ENCODE measurements around the gene TFPI.
"Not testable (repeated sequence)": the region's sequence is repeated elsewhere in the genome, so short reads cannot be mapped to it uniquely, and the experiment has no call there.

The TFPI gene

GRCh38 chr2:187543488-187543887 is 10.7 kb downstream of the TFPI start:
- Histone ChIP-seq H3K4me3 (ENCODE audit: low read length) (peak overlapping the region; percentile 13), H3K9me3 (ENCODE audit: control insufficient read depth, low read length) (no peaks in the 10 kb centered on the region), H3K36me3 (ENCODE audit: control insufficient read depth, insufficient read depth, low read length, severe bottlenecking) (no peaks in the 10 kb centered on the region), H3K4me1 (ENCODE audit: control insufficient read depth, insufficient read depth, low read length) (peaks cover 79% of the 10 kb centered on the region), H3K9ac (ENCODE audit: low read length) (peak overlapping the region; percentile 2), H3K27me3 (replicated peaks; ENCODE audit: control insufficient read depth, insufficient read depth, low read length) (no peaks in the 10 kb centered on the region)
- no peak for DNase-seq (ENCODE audit: low read depth)

GRCh38 chr2:187542123-187542522 is 12.1 kb downstream of the TFPI start:
- no peak for DNase-seq (ENCODE audit: low read depth)
- Histone ChIP-seq H3K9me3 (ENCODE audit: control insufficient read depth, low read length) (no peaks in the 10 kb centered on the region), H3K9ac (ENCODE audit: low read length) (peak overlapping the region; percentile 55), H3K4me1 (ENCODE audit: control insufficient read depth, insufficient read depth, low read length) (peaks cover 65% of the 10 kb centered on the region), H3K36me3 (ENCODE audit: control insufficient read depth, insufficient read depth, low read length, severe bottlenecking) (no peaks in the 10 kb centered on the region), H3K4me3 (ENCODE audit: low read length) (peak overlapping the region; percentile 53), H3K27me3 (replicated peaks; ENCODE audit: control insufficient read depth, insufficient read depth, low read length) (no peaks in the 10 kb centered on the region)

GRCh38 chr2:187541086-187542085 is 12.8 kb downstream of the TFPI start:
- Histone ChIP-seq H3K4me1 (ENCODE audit: control insufficient read depth, insufficient read depth, low read length) (peaks cover 58% of the 10 kb centered on the region), H3K9ac (ENCODE audit: low read length) (peak overlapping the region; percentile 55), H3K9me3 (ENCODE audit: control insufficient read depth, low read length) (no peaks in the 10 kb centered on the region), H3K4me3 (ENCODE audit: low read length) (peak overlapping the region; percentile 53), H3K27me3 (replicated peaks; ENCODE audit: control insufficient read depth, insufficient read depth, low read length) (no peaks in the 10 kb centered on the region), H3K36me3 (ENCODE audit: control insufficient read depth, insufficient read depth, low read length, severe bottlenecking) (no peaks in the 10 kb centered on the region)
- DNase-seq (ENCODE audit: low read depth), result peak; percentile 78

- not testable (repeated sequence) for H3K9ac ChIP-seq (ENCODE audit: low read length); H3K4me3 ChIP-seq (ENCODE audit: low read length); H3K9me3 ChIP-seq (ENCODE audit: control insufficient read depth, low read length); H3K27me3 ChIP-seq (replicated peaks; ENCODE audit: control insufficient read depth, insufficient read depth, low read length); H3K36me3 ChIP-seq (ENCODE audit: control insufficient read depth, insufficient read depth, low read length, severe bottlenecking); DNase-seq (ENCODE audit: low read depth)
- H3K4me1 ChIP-seq (ENCODE audit: control insufficient read depth, insufficient read depth, low read length), result peaks cover 33% of the 10 kb centered on the region
These were observed 16.0 kb downstream of the TFPI start for GRCh38 chr2:187538222-187538621.

- not testable (repeated sequence) for H3K9me3 ChIP-seq (ENCODE audit: control insufficient read depth, low read length); H3K27me3 ChIP-seq (replicated peaks; ENCODE audit: control insufficient read depth, insufficient read depth, low read length); H3K4me1 ChIP-seq (ENCODE audit: control insufficient read depth, insufficient read depth, low read length); H3K9ac ChIP-seq (ENCODE audit: low read length); H3K4me3 ChIP-seq (ENCODE audit: low read length); DNase-seq (ENCODE audit: low read depth); H3K36me3 ChIP-seq (ENCODE audit: control insufficient read depth, insufficient read depth, low read length, severe bottlenecking)
These were observed 18.9 kb downstream of the TFPI start for GRCh38 chr2:187535381-187535780.

GRCh38 chr2:187532333-187533120 is 21.7 kb downstream of the TFPI start:
- no peak for DNase-seq (ENCODE audit: low read depth)
- no peaks in the 10 kb centered on the region for H3K27me3 ChIP-seq (replicated peaks; ENCODE audit: control insufficient read depth, insufficient read depth, low read length)
- H3K36me3 ChIP-seq (ENCODE audit: control insufficient read depth, insufficient read depth, low read length, severe bottlenecking), result no peaks in the 10 kb centered on the region
- H3K4me3 ChIP-seq (ENCODE audit: low read length), result no peak overlapping the region
- H3K9ac ChIP-seq (ENCODE audit: low read length), result no peak overlapping the region
- H3K9me3 ChIP-seq (ENCODE audit: control insufficient read depth, low read length), result peaks cover 5% of the 10 kb centered on the region
- peaks cover 14% of the 10 kb centered on the region for H3K4me1 ChIP-seq (ENCODE audit: control insufficient read depth, insufficient read depth, low read length)

GRCh38 chr2:187529977-187530721 is 24.1 kb downstream of the TFPI start:
- Histone ChIP-seq H3K27me3 (replicated peaks; ENCODE audit: control insufficient read depth, insufficient read depth, low read length) (no peaks in the 10 kb centered on the region), H3K36me3 (ENCODE audit: control insufficient read depth, insufficient read depth, low read length, severe bottlenecking) (no peaks in the 10 kb centered on the region), H3K9ac (ENCODE audit: low read length) (no peak overlapping the region), H3K9me3 (ENCODE audit: control insufficient read depth, low read length) (no peaks in the 10 kb centered on the region), H3K4me3 (ENCODE audit: low read length) (no peak overlapping the region), H3K4me1 (ENCODE audit: control insufficient read depth, insufficient read depth, low read length) (peaks cover 28% of the 10 kb centered on the region)
- DNase-seq (ENCODE audit: low read depth), result no peak

GRCh38 chr2:187529248-187529976 is 24.8 kb downstream of the TFPI start:
- Histone ChIP-seq H3K9me3 (ENCODE audit: control insufficient read depth, low read length) (no peaks in the 10 kb centered on the region), H3K4me3 (ENCODE audit: low read length) (no peak overlapping the region), H3K27me3 (replicated peaks; ENCODE audit: control insufficient read depth, insufficient read depth, low read length) (no peaks in the 10 kb centered on the region), H3K4me1 (ENCODE audit: control insufficient read depth, insufficient read depth, low read length) (peaks cover 29% of the 10 kb centered on the region), H3K36me3 (ENCODE audit: control insufficient read depth, insufficient read depth, low read length, severe bottlenecking) (no peaks in the 10 kb centered on the region), H3K9ac (ENCODE audit: low read length) (no peak overlapping the region)
- no peak for DNase-seq (ENCODE audit: low read depth)

- Histone ChIP-seq H3K27me3 (replicated peaks; ENCODE audit: control insufficient read depth, insufficient read depth, low read length) (no peaks in the 10 kb centered on the region), H3K9ac (ENCODE audit: low read length) (no peak overlapping the region), H3K9me3 (ENCODE audit: control insufficient read depth, low read length) (no peaks in the 10 kb centered on the region), H3K4me3 (ENCODE audit: low read length) (no peak overlapping the region), H3K4me1 (ENCODE audit: control insufficient read depth, insufficient read depth, low read length) (peaks cover 29% of the 10 kb centered on the region), H3K36me3 (ENCODE audit: control insufficient read depth, insufficient read depth, low read length, severe bottlenecking) (no peaks in the 10 kb centered on the region)
- DNase-seq (ENCODE audit: low read depth), result no peak
These were observed 26.2 kb downstream of the TFPI start for GRCh38 chr2:187528042-187528441.

GRCh38 chr2:187527262-187527661 is 27.0 kb downstream of the TFPI start:
- peak; percentile 55 for DNase-seq (ENCODE audit: low read depth)
- peak overlapping the region; percentile 51 for H3K4me3 ChIP-seq (ENCODE audit: low read length)
- H3K4me1 ChIP-seq (ENCODE audit: control insufficient read depth, insufficient read depth, low read length), result peaks cover 29% of the 10 kb centered on the region

More at GRCh38 chr2:187527262-187527661, 27.0 kb downstream of the TFPI start:
- Histone ChIP-seq H3K36me3 (ENCODE audit: control insufficient read depth, insufficient read depth, low read length, severe bottlenecking) (peaks cover 2% of the 10 kb centered on the region), H3K9me3 (ENCODE audit: control insufficient read depth, low read length) (no peaks in the 10 kb centered on the region), H3K9ac (ENCODE audit: low read length) (peak overlapping the region; percentile 48), H3K27me3 (replicated peaks; ENCODE audit: control insufficient read depth, insufficient read depth, low read length) (no peaks in the 10 kb centered on the region)
